C4-2B (cell line): Measurements from ENCODE around the gene FXYD5.

Experiments
- CTCF ChIP-seq: fragments of 450-650 bp; conservative IDR thresholded peaks from 2 replicates; pipeline ENCODE4 v1.5.1; 2017; ENCODE audit warnings: mild to moderate bottlenecking
- ZFX ChIP-seq: fragments of 450-650 bp; IDR thresholded peaks from 2 replicates; pipeline ENCODE4 v1.6.1; 2017

- TF ChIP-seq CTCF = no peak
- TF ChIP-seq ZFX = no peak
Measured at GRCh38 chr19:35120898-35121297, 33.6 kb upstream of the FXYD5 start.
